H1 (cell line): ENCODE measurements around the gene DPP8.

Experiments used
- ATF2 ChIP-seq: IDR thresholded peaks from 2 replicates; pipeline ENCODE4 v1.6.1; 2012; ENCODE audit warnings: low read length, inconsistent platforms
- CHD2 ChIP-seq: IDR thresholded peaks from 2 replicates; pipeline ENCODE4 v1.6.1; 2012; ENCODE audit warnings: low read length, improper control_type of control experiment
- CTCF ChIP-seq, 3 experiments: IDR thresholded peaks; 1 replicate in 2 of 3; 2 replicates in 1 of 3; pipeline versions ENCODE4 v1.5.1 to v1.6.1; 2011; ENCODE audit warnings: low read length in 3 of 3, mild to moderate bottlenecking in 3 of 3, inconsistent platforms in 2 of 3, low read depth in 1 of 3, moderate library complexity in 1 of 3; ENCODE audit not compliant: insufficient read depth in 1 of 3; ENCODE audit errors: control extremely low read depth in 1 of 3
- EZH2 ChIP-seq: fragments of 200-600 bp; sonication (generic); IDR thresholded peaks from 2 replicates; pipeline ENCODE4 v1.7.1; 2012; ENCODE audit warnings: low read depth, mild to moderate bottlenecking, moderate library complexity, low read length, inconsistent platforms; ENCODE audit not compliant: severe bottlenecking
- FOSL1 ChIP-seq: IDR thresholded peaks from 2 replicates; pipeline ENCODE4 v1.6.1; 2011; ENCODE audit warnings: mild to moderate bottlenecking, low read depth, low read length, moderate library complexity; ENCODE audit not compliant: insufficient read depth
- JUND ChIP-seq: IDR thresholded peaks from 2 replicates; pipeline ENCODE4 v1.6.1; 2011; ENCODE audit warnings: mild to moderate bottlenecking, improper control_type of control experiment, low read length
- KDM5A ChIP-seq: fragments of 200-600 bp; IDR thresholded peaks from 2 replicates; pipeline ENCODE4 v1.7.1; 2012; ENCODE audit warnings: mild to moderate bottlenecking, low read length, inconsistent platforms, mixed read lengths
- MAFK ChIP-seq: IDR thresholded peaks from 2 replicates; pipeline ENCODE4 v1.6.1; 2012; ENCODE audit warnings: low read depth, mild to moderate bottlenecking, improper control_type of control experiment, low read length
- POLR2A ChIP-seq, 2 experiments: IDR thresholded peaks; 1 replicate in 1 of 2; 2 replicates in 1 of 2; pipeline ENCODE4 v1.6.1; 2011; ENCODE audit warnings: low read depth in 2 of 2, low read length in 2 of 2, mild to moderate bottlenecking in 2 of 2; ENCODE audit errors: control extremely low read depth in 1 of 2
- POLR2AphosphoS5 ChIP-seq: IDR thresholded peaks from 2 replicates; pipeline ENCODE4 v1.6.1; 2011; ENCODE audit warnings: low read depth, low read length
- RAD21 ChIP-seq, 2 experiments: IDR thresholded peaks in 1 of 2; conservative IDR thresholded peaks in 1 of 2; 2 replicates each; pipeline ENCODE4 v1.6.1; 2011; ENCODE audit warnings: low read depth in 2 of 2, low read length in 2 of 2, improper control_type of control experiment in 1 of 2, inconsistent platforms in 1 of 2, mild to moderate bottlenecking in 1 of 2, moderate library complexity in 1 of 2
- USF2 ChIP-seq: IDR thresholded peaks from 2 replicates; pipeline ENCODE4 v1.6.1; 2011; ENCODE audit warnings: low read length, improper control_type of control experiment
- YY1 ChIP-seq: IDR thresholded peaks from 2 replicates; pipeline ENCODE4 v1.6.1; 2011; ENCODE audit warnings: low read depth, mild to moderate bottlenecking, low read length
- ZNF274 ChIP-seq: IDR thresholded peaks from 2 replicates; pipeline ENCODE4 v1.7.0; 2012; ENCODE audit warnings: low read length, borderline replicate concordance; ENCODE audit errors: extremely low read depth

DNA sequence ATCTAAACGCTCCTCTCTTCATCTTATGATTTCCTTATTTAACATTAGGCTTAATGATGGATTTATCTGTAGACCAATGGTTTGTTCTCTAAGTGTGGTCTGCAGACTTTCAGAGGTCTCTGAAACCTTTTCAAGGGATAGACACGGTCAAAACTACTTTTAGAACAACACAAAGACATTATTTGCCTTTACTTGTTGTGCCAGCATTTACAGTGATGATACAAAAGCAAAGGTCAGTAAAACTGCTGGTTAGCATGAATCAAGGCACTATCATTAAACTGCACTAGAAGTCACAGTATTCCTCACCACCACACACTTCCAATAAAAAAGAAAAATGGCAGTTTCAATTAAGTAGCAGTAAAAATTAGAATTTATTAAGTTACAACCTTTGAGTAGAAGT lies 70.3 kb downstream of the DPP8 start:
- TF ChIP-seq EZH2 (no peak), FOSL1 (no peak), CTCF (IDR thresholded peaks at IDR 0.05; ENCODE audit: control extremely low read depth in 1 of 3, insufficient read depth in 1 of 3, low read depth in 1 of 3, low read length in 3 of 3) (no peak), YY1 (no peak), POLR2A (IDR thresholded peaks at IDR 0.05; ENCODE audit: control extremely low read depth in 1 of 2, low read depth in 2 of 2, low read length in 2 of 2) (no peak), USF2 (no peak), MAFK (no peak), ZNF274 (no peak), CHD2 (no peak), POLR2AphosphoS5 (no peak), RAD21 (IDR thresholded peaks at IDR 0.05 in 1 of 2, conservative IDR thresholded peaks at IDR 0.05 in 1 of 2; ENCODE audit: low read depth in 2 of 2, low read length in 2 of 2) (no peak), KDM5A (no peak), JUND (no peak), ATF2 (no peak)
